HEK293T (cell line): Measurements from ENCODE around the gene PEX13.
"Not testable (repeated sequence)": the region's sequence is repeated elsewhere in the genome, so short reads cannot be mapped to it uniquely, and the experiment has no call there.

Experiments used
- CTCF ChIA-PET: fragments of 350-600 bp; formaldehyde crosslinking; extraction: SDS; loops from one replicate; lab custom pipeline; 2021; ENCODE audit warnings: antibody characterized with exemption, inconsistent platforms; lab: Yijun Ruan, JAX
- POLR2A ChIA-PET: fragments of 350-600 bp; formaldehyde crosslinking; extraction: SDS; loops from one replicate; lab custom pipeline; 2020; ENCODE audit warnings: antibody characterized with exemption, inconsistent platforms; lab: Yijun Ruan, JAX
- DNase-seq: peaks from one replicate; pipeline ENCODE4 v3.0.0; 2012; ENCODE audit warnings: mixed read lengths; ENCODE audit errors: extremely low spot score
- ARNT ChIP-seq: fragments of 450-650 bp; IDR thresholded peaks from 2 replicates; pipeline ENCODE4 v1.6.1; 2017; ENCODE audit warnings: mild to moderate bottlenecking
- BHLHE40 ChIP-seq: fragments of 450-650 bp; IDR thresholded peaks from 2 replicates; pipeline ENCODE4 v1.6.1; 2016; ENCODE audit warnings: mild to moderate bottlenecking, moderate library complexity, borderline replicate concordance
- CTBP1 ChIP-seq: fragments of 450-650 bp; IDR thresholded peaks from 2 replicates; pipeline ENCODE4 v1.6.1; 2016; ENCODE audit warnings: borderline replicate concordance
- ELF4 ChIP-seq: fragments of 450-650 bp; IDR thresholded peaks from 2 replicates; pipeline ENCODE4 v1.6.1; 2017; ENCODE audit warnings: antibody characterized with exemption
- FOXA1 ChIP-seq: fragments of 450-650 bp; IDR thresholded peaks from 2 replicates; pipeline ENCODE4 v1.6.1; 2016; ENCODE audit warnings: mild to moderate bottlenecking
- FOXK2 ChIP-seq: fragments of 450-650 bp; IDR thresholded peaks from 2 replicates; pipeline ENCODE4 v1.6.1; 2016; ENCODE audit warnings: mild to moderate bottlenecking
- FOXM1 ChIP-seq: fragments of 450-650 bp; IDR thresholded peaks from 2 replicates; pipeline ENCODE4 v1.6.1; 2017; ENCODE audit warnings: mild to moderate bottlenecking, borderline replicate concordance
- HDGF ChIP-seq: fragments of 450-650 bp; IDR thresholded peaks from 2 replicates; pipeline ENCODE4 v1.6.1; 2017; ENCODE audit warnings: antibody characterized with exemption, borderline replicate concordance
- L3MBTL2 ChIP-seq: fragments of 450-650 bp; conservative IDR thresholded peaks from 2 replicates; pipeline ENCODE4 v1.6.1; 2016; ENCODE audit warnings: mild to moderate bottlenecking
- LEF1 ChIP-seq: fragments of 450-650 bp; IDR thresholded peaks from 2 replicates; pipeline ENCODE4 v1.6.1; 2017; ENCODE audit warnings: mild to moderate bottlenecking, borderline replicate concordance
- NFRKB ChIP-seq: fragments of 450-650 bp; IDR thresholded peaks from 2 replicates; pipeline ENCODE4 v1.6.1; 2016; ENCODE audit warnings: mild to moderate bottlenecking, moderate library complexity
- PKNOX1 ChIP-seq: fragments of 450-650 bp; IDR thresholded peaks from 2 replicates; pipeline ENCODE4 v1.6.1; 2016
- SP1 ChIP-seq: fragments of 450-650 bp; IDR thresholded peaks from 2 replicates; pipeline ENCODE4 v1.6.1; 2017
- SUZ12 ChIP-seq: fragments of 450-650 bp; IDR thresholded peaks from 2 replicates; pipeline ENCODE4 v1.6.1; 2016; ENCODE audit warnings: mild to moderate bottlenecking
- TARDBP ChIP-seq: fragments of 450-650 bp; IDR thresholded peaks from 2 replicates; pipeline ENCODE4 v1.6.1; 2016
- ZNF384 ChIP-seq: fragments of 450-650 bp; IDR thresholded peaks from 2 replicates; pipeline ENCODE4 v1.6.1; 2016

PEX13 gene

GRCh38 chr2:60984720-60985119 lies 32.8 kb upstream of the PEX13 start:
- TF ChIP-seq L3MBTL2 (no peak), ELF4 (no peak), FOXK2 (no peak), FOXM1 (no peak), NFRKB (no peak), BHLHE40 (no peak), TARDBP (no peak), FOXA1 (no peak), LEF1 (no peak), HDGF (no peak), CTBP1 (no peak), ZNF384 (no peak), SUZ12 (no peak), PKNOX1 (no peak), SP1 (no peak), ARNT (no peak)
- CTCF ChIA-PET = no interaction called here
- POLR2A ChIA-PET = no interaction called here
- no peak for DNase-seq

GRCh38 chr2:60987041-60987440 lies 30.5 kb upstream of the PEX13 start:
- TF ChIP-seq ARNT (no peak), PKNOX1 (no peak), SP1 (no peak), NFRKB (no peak), BHLHE40 (no peak), SUZ12 (no peak), CTBP1 (no peak), ZNF384 (no peak), ELF4 (no peak), LEF1 (no peak), TARDBP (no peak), FOXM1 (no peak), HDGF (no peak), FOXK2 (no peak)
- CTCF ChIA-PET = interaction anchor here (0.7 to 1.6 kb wide), 2 partner anchors 18 to 59 kb away, joined by 3 to 4 read pairs; no protein-coding TSS in a partner anchor
- DNase-seq = no peak
- POLR2A ChIA-PET = no interaction called here

- CTCF ChIA-PET = interaction anchor here (0.7 to 1.6 kb wide), 2 partner anchors 17 to 60 kb away, joined by 3 to 4 read pairs; no protein-coding TSS in a partner anchor
- POLR2A ChIA-PET, DNase-seq: not testable (repeated sequence)
Measured at GRCh38 chr2:60987656-60988055, 29.9 kb upstream of the PEX13 start.

GRCh38 chr2:60989259-60989658 lies 28.3 kb upstream of the PEX13 start:
- ChIA-PET CTCF (interaction anchor here (0.7 to 1.3 kb wide), 2 partner anchors 10 to 15 kb away, joined by 5 to 8 read pairs; no protein-coding TSS in a partner anchor), POLR2A (no interaction called here)
- DNase-seq = no peak
- TF ChIP-seq TARDBP = no peak
- TF ChIP-seq ELF4 = no peak
- no peak for TF ChIP-seq CTBP1
- no peak for TF ChIP-seq ZNF384
- TF ChIP-seq PKNOX1 = no peak
- TF ChIP-seq FOXM1 = no peak
- no peak for TF ChIP-seq LEF1
- no peak for TF ChIP-seq FOXK2
- TF ChIP-seq SUZ12 = no peak
- no peak for TF ChIP-seq ARNT
- no peak for TF ChIP-seq SP1
- TF ChIP-seq HDGF = no peak
- TF ChIP-seq BHLHE40 = no peak
- TF ChIP-seq NFRKB = no peak

GRCh38 chr2:60991644-60992043 lies 25.9 kb upstream of the PEX13 start:
- DNase-seq = no peak
- TF ChIP-seq NFRKB (no peak), FOXM1 (no peak), CTBP1 (no peak), FOXA1 (no peak), PKNOX1 (no peak), FOXK2 (no peak), L3MBTL2 (no peak), HDGF (no peak), LEF1 (no peak), ZNF384 (no peak), SUZ12 (no peak), ELF4 (no peak), BHLHE40 (no peak), SP1 (no peak), TARDBP (no peak), ARNT (no peak)
- CTCF ChIA-PET = interaction anchor here (0.7 kb wide), 1 partner anchor 601 kb away, joined by 4 read pairs; no protein-coding TSS in a partner anchor
- POLR2A ChIA-PET = no interaction called here

GRCh38 chr2:60992985-60993392 lies 24.5 kb upstream of the PEX13 start:
- POLR2A ChIA-PET = no interaction called here
- CTCF ChIA-PET = interaction anchor here (0.9 kb wide), 1 partner anchor 12 kb away, joined by 3 read pairs; no protein-coding TSS in a partner anchor
- TF ChIP-seq ELF4 = no peak
- TF ChIP-seq TARDBP = no peak
- no peak for TF ChIP-seq FOXK2
- TF ChIP-seq SUZ12 = no peak
- no peak for TF ChIP-seq SP1
- TF ChIP-seq CTBP1 = no peak
- no peak for TF ChIP-seq L3MBTL2
- TF ChIP-seq NFRKB = no peak
- no peak for TF ChIP-seq BHLHE40
- no peak for TF ChIP-seq FOXA1
- no peak for TF ChIP-seq HDGF
- TF ChIP-seq LEF1 = no peak
- no peak for TF ChIP-seq ARNT
- no peak for TF ChIP-seq ZNF384
- TF ChIP-seq PKNOX1 = no peak
- no peak for TF ChIP-seq FOXM1
- DNase-seq = no peak
